Measurements from ENCODE around the gene CELSR1. TPM values are rescaled to one million over a fixed set of nuclear protein-coding genes. Genes with fewer than 3 reads are reported as not detected.

The CELSR1 gene
- total and polyA plus RNA-seq, 2 of the 13 experiments (the other 11 are each of a cell fraction or from before 2014, with no cell fraction given), result 0.78 to 1.8 TPM

- no peak for TF ChIP-seq ZHX2 (IDR thresholded peaks at IDR 0.05; ENCODE audit: low read depth)
- no peak for TF ChIP-seq ZHX2 (CRISPR knock-in tag; IDR thresholded peaks at IDR 0.05; ENCODE audit: borderline replicate concordance)
- TF ChIP-seq MTA1 (CRISPR knock-in tag; IDR thresholded peaks at IDR 0.05; ENCODE audit: borderline replicate concordance), result peak; percentile 84; the same call in 1 of the 2 replicates
- 0 out of 2 replicates have a peak, but pooled peaks have one; percentile 28 for TF ChIP-seq FOSL2 (CRISPR knock-in tag; IDR thresholded peaks at IDR 0.05)
- peak; percentile 61; the same call in 1 of the 2 replicates for TF ChIP-seq ZNF747 (CRISPR knock-in tag; IDR thresholded peaks at IDR 0.05; ENCODE audit: borderline replicate concordance)
- TF ChIP-seq THRA (CRISPR knock-in tag; IDR thresholded peaks at IDR 0.05; ENCODE audit: borderline replicate concordance), result peak; percentile 28; the same call in 1 of the 2 replicates
- TF ChIP-seq DNMT3B (CRISPR knock-in tag; conservative IDR thresholded peaks at IDR 0.05), result 0 out of 2 replicates have a peak, but pooled peaks have one; percentile 43
- TF ChIP-seq HMGXB4 (CRISPR knock-in tag; IDR thresholded peaks at IDR 0.05; ENCODE audit: borderline replicate concordance in 1 of 2, low read depth in 1 of 2), result peak in 1 of 2 experiments; percentile 71; a peak in 1 of 4 replicates
- TF ChIP-seq ZNF501 (CRISPR knock-in tag; IDR thresholded peaks at IDR 0.05), result peak; percentile 65; the same call in 1 of the 2 replicates
- TF ChIP-seq CERS6 (CRISPR knock-in tag; IDR thresholded peaks at IDR 0.05), result peak; percentile 52; the same call in 1 of the 2 replicates
- peak; percentile 73; the same call in 1 of the 2 replicates for TF ChIP-seq SRY (CRISPR knock-in tag; IDR thresholded peaks at IDR 0.05)
- TF ChIP-seq ELF3 (CRISPR knock-in tag; IDR thresholded peaks at IDR 0.05), result peak; percentile 81
- 0 out of 2 replicates have a peak, but pooled peaks have one; percentile 13 for TF ChIP-seq FOXO1 (CRISPR knock-in tag; IDR thresholded peaks at IDR 0.05)
- no peak for TF ChIP-seq ARNT2 (CRISPR knock-in tag; IDR thresholded peaks at IDR 0.05; ENCODE audit: low read depth)
- 0 out of 2 replicates have a peak, but pooled peaks have one; percentile 34 for TF ChIP-seq TEF (CRISPR knock-in tag; IDR thresholded peaks at IDR 0.05)
- 0 out of 2 replicates have a peak, but pooled peaks have one; percentile 69 for TF ChIP-seq XBP1 (CRISPR knock-in tag; IDR thresholded peaks at IDR 0.05)
- TF ChIP-seq MXD4 (CRISPR knock-in tag; IDR thresholded peaks at IDR 0.05), result no peak
- TF ChIP-seq RARA (CRISPR knock-in tag; IDR thresholded peaks at IDR 0.05), result peak; percentile 73
These were observed 63.4 kb downstream of the CELSR1 start (continued) for GRCh38 chr22:46473896-46474557.
